Common myeloid progenitor, CD34-positive (primary cell): ENCODE data around the gene NACA2.
"Not testable (repeated sequence)": the region's sequence is repeated elsewhere in the genome, so short reads cannot be mapped to it uniquely, and the experiment has no call there.

ENCODE experiments used
- CTCF ChIA-PET: fragments of 350-600 bp; sonication (Branson Sonifier 250); formaldehyde crosslinking; loops from one replicate; lab custom pipeline; 2021; ENCODE audit warnings: antibody characterized with exemption; lab: Charles Lee
- POLR2A ChIA-PET: fragments of 350-600 bp; sonication (Branson Sonifier 250); formaldehyde crosslinking; loops from one replicate; lab custom pipeline; 2021; ENCODE audit warnings: antibody characterized with exemption; lab: Charles Lee
- DNase-seq, 3 donors: peaks; one replicate each; pipeline versions ENCODE4 v3.0.0 to v3.0.0-alpha.2; 2013
- H3K27ac ChIP-seq, 2 experiments: 1 replicate in 1 of 2; 2 replicates in 1 of 2; pipeline ENCODE4 v1.7.0; 2013; ENCODE audit warnings: inconsistent platforms in 2 of 2, low read length in 2 of 2, mild to moderate bottlenecking in 2 of 2, low read depth in 1 of 2, moderate library complexity in 1 of 2; ENCODE audit not compliant: severe bottlenecking in 2 of 2, insufficient read depth in 1 of 2, poor library complexity in 1 of 2
- H3K27me3 ChIP-seq, 5 experiments: replicated peaks in 2 of 5; 1 replicate in 3 of 5; 2 replicates in 2 of 5; pipeline versions ENCODE4 v1.6.1 to v1.7.0; 2013; ENCODE audit warnings: low read length in 4 of 5, mild to moderate bottlenecking in 2 of 5, moderate library complexity in 2 of 5, inconsistent platforms in 1 of 5; ENCODE audit not compliant: insufficient read depth in 5 of 5, control insufficient read depth in 4 of 5
- H3K36me3 ChIP-seq, 4 experiments: 1 replicate in 2 of 4; 2 replicates in 2 of 4; pipeline versions ENCODE4 v1.6.1 to v1.7.0; 2013; ENCODE audit warnings: low read length in 3 of 4, control low read depth in 1 of 4, mild to moderate bottlenecking in 1 of 4; ENCODE audit not compliant: control insufficient read depth in 4 of 4, insufficient read depth in 4 of 4
- H3K4me1 ChIP-seq, 4 experiments: 1 replicate in 3 of 4; 2 replicates in 1 of 4; pipeline versions ENCODE4 v1.6.1 to v1.7.1; 2013; ENCODE audit warnings: low read length in 3 of 4, mild to moderate bottlenecking in 3 of 4, control low read depth in 1 of 4, inconsistent platforms in 1 of 4, moderate library complexity in 1 of 4; ENCODE audit not compliant: control insufficient read depth in 4 of 4, insufficient read depth in 4 of 4; ENCODE audit errors: control extremely low read depth in 1 of 4
- H3K4me3 ChIP-seq, 7 experiments: 1 replicate in 4 of 7; 2 replicates in 3 of 7; pipeline versions ENCODE4 v1.5.1 to v1.7.0; 2013; ENCODE audit warnings: mild to moderate bottlenecking in 7 of 7, low read length in 6 of 7, moderate library complexity in 6 of 7, inconsistent platforms in 2 of 7, low read depth in 2 of 7, control low read depth in 1 of 7; ENCODE audit not compliant: insufficient read depth in 4 of 7, control insufficient read depth in 1 of 7; ENCODE audit errors: extremely low read depth in 1 of 7
- H3K9me3 ChIP-seq, 5 experiments: 1 replicate in 4 of 5; 2 replicates in 1 of 5; pipeline versions ENCODE4 v1.6.1 to v1.7.1; 2013; ENCODE audit warnings: low read length in 4 of 5, mild to moderate bottlenecking in 2 of 5, inconsistent platforms in 1 of 5, low read depth in 1 of 5, moderate library complexity in 1 of 5; ENCODE audit not compliant: control insufficient read depth in 4 of 5, insufficient read depth in 2 of 5; ENCODE audit errors: control extremely low read depth in 1 of 5
- WGBS: methylation state at CpG from one replicate; pipeline ENCODE4 v1.1.5; 2013; ENCODE audit not compliant: insufficient coverage; 5-methylcytosine and 5-hydroxymethylcytosine counted together

Gene NACA2

DNA sequence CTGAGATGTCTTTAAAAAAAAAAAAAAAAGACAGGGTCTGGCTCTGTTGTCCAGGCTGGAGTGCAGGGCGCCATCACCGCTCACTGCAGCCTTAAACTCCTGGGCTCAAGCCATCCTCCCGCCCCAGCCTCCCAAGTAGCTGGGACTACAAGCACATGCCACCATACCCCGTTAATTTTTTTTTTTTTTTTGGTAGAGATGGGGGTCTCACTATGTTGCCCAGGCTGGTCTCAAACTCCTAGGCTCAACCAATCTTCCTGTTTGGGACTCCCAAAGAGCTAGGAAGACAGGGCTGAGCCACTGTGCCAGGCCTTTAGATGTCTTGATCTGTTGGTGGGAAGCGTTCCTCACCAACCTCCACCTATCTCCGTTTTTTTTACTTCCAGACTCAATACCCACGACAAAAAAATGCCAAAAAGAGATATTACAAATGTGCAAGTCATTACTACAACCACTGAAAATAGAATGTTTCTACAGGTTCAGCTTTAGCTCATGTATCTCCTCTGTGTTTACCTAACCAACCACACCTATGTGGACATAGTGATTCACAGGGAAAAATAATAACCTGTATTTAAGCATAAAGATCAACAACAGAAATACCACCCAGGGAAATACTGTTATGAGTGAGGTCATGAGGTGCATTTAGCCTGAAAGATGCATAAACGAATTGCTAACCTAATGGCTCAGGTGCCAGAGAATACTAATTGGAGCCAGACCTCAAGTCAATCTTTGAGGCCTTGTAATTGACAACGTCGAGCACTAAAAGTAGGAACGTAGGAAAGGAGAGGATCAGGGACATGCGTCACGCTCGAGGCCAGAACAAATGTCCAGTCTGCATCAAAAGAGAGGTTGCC lies 22.6 kb downstream of the NACA2 start:
- H3K27ac ChIP-seq: no peak overlapping the region
- no peaks in the 10 kb centered on the region for H3K4me1 ChIP-seq
- H3K36me3 ChIP-seq: no peaks in the 10 kb centered on the region
- H3K9me3 ChIP-seq: peaks cover 0 to 10% (median 0%) of the 10 kb centered on the region in 5 experiments
- CTCF ChIA-PET: no interaction called here
- DNase-seq: no peak
- POLR2A ChIA-PET: no interaction called here
- peaks cover 0 to 2% (median 0%) of the 10 kb centered on the region in 5 experiments for H3K27me3 ChIP-seq
- H3K4me3 ChIP-seq: no peak overlapping the region
- 97% methylated on average over 13 of the region's 14 CpGs for WGBS

DNA sequence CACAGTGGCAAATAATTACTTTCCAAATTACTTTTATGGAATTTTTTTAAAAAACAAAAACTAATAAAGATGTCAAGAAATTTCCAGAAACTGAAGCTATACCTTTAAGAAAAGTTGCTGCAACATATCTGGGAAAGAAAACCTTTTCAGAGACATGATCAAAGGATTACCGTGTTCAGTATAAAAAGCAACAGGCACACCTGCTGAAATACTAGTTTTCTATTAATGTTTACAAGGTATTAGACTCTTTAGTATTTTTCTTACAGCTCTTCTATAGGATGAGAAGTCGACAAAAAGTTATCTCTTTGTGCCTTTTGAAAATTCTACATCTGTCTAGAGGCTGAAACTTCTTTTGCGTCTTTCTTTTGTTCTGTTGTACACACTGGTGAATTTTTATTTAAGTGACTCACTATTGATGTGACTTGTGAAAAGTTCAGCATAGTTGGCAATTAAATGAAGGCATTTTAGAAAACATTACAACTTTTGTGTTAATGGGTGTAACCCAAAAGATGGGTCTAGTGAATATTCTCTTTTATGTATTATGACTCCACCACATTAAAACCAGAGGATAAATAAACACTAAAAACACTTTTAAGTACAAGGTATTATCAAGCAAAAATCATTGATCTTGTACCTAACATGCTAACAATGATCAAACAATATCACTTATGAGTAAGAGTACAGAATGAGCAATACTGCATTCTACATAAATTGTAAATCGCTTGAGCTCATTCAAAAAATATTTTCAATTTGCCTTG lies 23.8 kb downstream of the NACA2 start:
- H3K36me3 ChIP-seq: no peaks in the 10 kb centered on the region
- H3K9me3 ChIP-seq: peaks cover 0 to 10% (median 1%) of the 10 kb centered on the region in 5 experiments
- H3K27ac ChIP-seq: no peak overlapping the region
- peaks cover 0 to 6% (median 4%) of the 10 kb centered on the region in 5 experiments for H3K27me3 ChIP-seq
- no peak for DNase-seq
- CTCF ChIA-PET: interaction anchor here (0.6 to 1.7 kb wide), 3 partner anchors 14 to 154 kb away, joined by 3 to 6 read pairs (median 4); no protein-coding TSS in a partner anchor
- POLR2A ChIA-PET: interaction anchor here (0.6 kb wide), 1 partner anchor 602 kb away, joined by 4 read pairs; no protein-coding TSS in a partner anchor
- 83% methylated on average over 1 of the region's 4 CpGs for WGBS
- no peak overlapping the region for H3K4me3 ChIP-seq
- no peaks in the 10 kb centered on the region for H3K4me1 ChIP-seq

DNA sequence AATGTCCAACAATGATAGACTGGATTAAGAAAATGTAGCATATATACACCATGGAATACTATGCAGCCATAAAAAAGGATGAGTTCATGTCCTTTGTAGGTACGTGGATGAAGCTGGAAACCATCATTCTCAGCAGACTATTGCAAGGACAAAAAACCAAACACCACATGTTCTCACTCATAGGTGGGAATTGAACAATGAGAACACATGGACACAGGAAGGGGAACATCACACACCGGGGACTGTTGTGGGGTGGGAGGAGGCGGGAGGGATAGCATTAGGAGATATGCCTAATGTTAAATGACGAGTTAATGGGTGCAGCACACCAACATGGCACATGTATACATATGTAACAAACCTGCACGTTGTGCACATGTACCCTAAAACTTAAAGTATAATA lies 24.6 kb downstream of the NACA2 start:
- H3K36me3 ChIP-seq, H3K9me3 ChIP-seq, POLR2A ChIA-PET, DNase-seq, H3K4me3 ChIP-seq, H3K27ac ChIP-seq, H3K4me1 ChIP-seq: not testable (repeated sequence)
- H3K27me3 ChIP-seq: peaks cover 0 to 12% (median 4%) of the 10 kb centered on the region in 5 experiments
- CTCF ChIA-PET: interaction anchor here (1.0 to 1.7 kb wide), 2 partner anchors 13 to 154 kb away, joined by 3 to 6 read pairs; no protein-coding TSS in a partner anchor
- no CpG with 5 or more reads among the region's 5 CpGs for WGBS

DNA sequence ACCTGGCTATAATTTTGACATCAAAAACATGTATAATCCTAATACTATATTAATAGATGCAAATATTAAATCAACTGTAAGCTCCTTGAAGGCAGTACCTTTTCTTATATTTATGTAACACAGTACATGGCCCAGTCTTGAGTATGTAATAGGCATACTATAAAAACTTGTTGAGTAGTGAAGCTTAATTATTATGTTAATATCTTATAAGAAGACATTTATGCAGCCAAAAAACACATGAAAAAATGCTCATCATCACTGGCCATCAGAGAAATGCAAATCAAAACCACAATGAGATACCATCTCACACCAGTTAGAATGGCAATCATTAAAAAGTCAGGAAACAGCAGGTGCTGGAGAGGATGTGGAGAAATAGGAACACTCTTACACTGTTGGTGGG lies 25.2 kb downstream of the NACA2 start:
- H3K4me1 ChIP-seq, H3K27ac ChIP-seq, H3K36me3 ChIP-seq, DNase-seq, H3K4me3 ChIP-seq, POLR2A ChIA-PET, CTCF ChIA-PET, H3K9me3 ChIP-seq: not testable (repeated sequence)
- H3K27me3 ChIP-seq: peaks cover 0 to 15% (median 5%) of the 10 kb centered on the region in 5 experiments

DNA sequence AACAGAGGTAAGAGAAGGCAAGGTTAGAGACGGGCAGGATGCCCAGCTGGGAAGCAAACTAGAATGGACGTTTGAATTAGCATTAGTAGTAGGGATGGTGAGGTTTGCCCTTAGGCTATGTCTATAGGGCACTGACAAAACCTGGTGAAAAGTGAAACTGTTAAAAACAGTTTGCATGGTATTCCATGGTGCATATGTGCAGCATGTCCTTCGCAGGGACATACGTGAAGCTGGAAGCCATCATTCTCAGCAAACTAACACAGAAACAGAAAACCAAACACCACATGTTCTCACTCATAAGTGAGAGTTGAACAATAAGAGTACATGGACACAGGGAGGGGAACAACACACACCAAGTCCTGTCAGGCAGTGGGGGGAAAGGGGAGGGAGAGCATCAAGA lies 25.8 kb downstream of the NACA2 start:
- Histone ChIP-seq H3K4me3 (no peak overlapping the region), H3K9me3 (peaks cover 0 to 2% (median 1%) of the 10 kb centered on the region in 5 experiments), H3K27ac (no peak overlapping the region), H3K4me1 (no peaks in the 10 kb centered on the region), H3K27me3 (peaks cover 0 to 19% (median 5%) of the 10 kb centered on the region in 5 experiments), H3K36me3 (no peaks in the 10 kb centered on the region)
- DNase-seq: no peak
- ChIA-PET CTCF (no interaction called here), POLR2A (no interaction called here)
- WGBS: 89% methylated on average over 2 of the region's 4 CpGs

DNA sequence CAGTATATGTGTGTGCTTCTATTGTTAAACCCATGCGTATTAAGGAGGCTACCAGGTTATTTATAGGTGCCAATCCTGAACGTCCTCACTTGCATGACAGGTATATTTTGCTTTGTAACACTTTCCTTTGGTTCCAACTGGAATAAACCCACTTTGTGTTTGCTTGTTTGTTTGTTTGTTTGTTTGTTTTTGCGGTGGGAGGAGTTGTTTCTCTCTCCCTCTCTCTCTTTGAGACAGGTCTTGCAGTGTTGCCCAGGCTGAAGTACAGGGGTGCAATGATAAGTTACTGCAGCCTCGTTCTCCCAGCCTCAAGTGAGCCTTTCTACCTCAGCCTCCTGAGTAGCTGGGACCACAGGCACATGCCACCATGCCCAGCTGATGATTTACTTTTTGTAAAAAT lies 28.7 kb downstream of the NACA2 start:
- 78% methylated on average over 1 of the region's 4 CpGs for WGBS
- CTCF ChIA-PET: interaction anchor here (1.0 kb wide), 1 partner anchor 12 kb away, joined by 3 read pairs; no protein-coding TSS in a partner anchor
- POLR2A ChIA-PET: no interaction called here
- H3K4me3 ChIP-seq: no peak overlapping the region
- H3K4me1 ChIP-seq: no peaks in the 10 kb centered on the region
- no peaks in the 10 kb centered on the region for H3K36me3 ChIP-seq
- H3K9me3 ChIP-seq: peaks cover 0 to 1% (median 0%) of the 10 kb centered on the region in 5 experiments
- no peak overlapping the region for H3K27ac ChIP-seq
- no peak for DNase-seq
- peaks cover 2 to 27% (median 8%) of the 10 kb centered on the region in 5 experiments for H3K27me3 ChIP-seq
